Fibroblast of the aortic adventitia (primary cell): ENCODE data around the gene ZNF805. TPM values are rescaled to one million over a fixed set of nuclear protein-coding genes. Genes with fewer than 3 reads are reported as not detected.
"Not testable (repeated sequence)": the region's sequence is repeated elsewhere in the genome, so short reads cannot be mapped to it uniquely, and the experiment has no call there.

Experiments
- DNase-seq: peaks from one replicate; pipeline ENCODE4 v3.0.0-alpha.2; 2010; ENCODE audit warnings: low read depth
- H3K4me3 ChIP-seq: 2 replicates; pipeline ENCODE4 v1.5.1; 2011; ENCODE audit warnings: low read depth, mild to moderate bottlenecking, control low read depth, low read length, moderate library complexity
- CTCF ChIP-seq: IDR thresholded peaks from 2 replicates; pipeline ENCODE4 v1.5.1; 2011; ENCODE audit warnings: mild to moderate bottlenecking, low read length, control low read depth, inconsistent platforms; ENCODE audit not compliant: insufficient read depth
- total RNA-seq: library from RNA; depleted of rRNA; stranded (reverse); fragments of >200 nt; gene quantifications from 2 replicates; pipeline ENCODE4 v1.2.3, GENCODE V29; 2012; ENCODE audit warnings: low replicate concordance

Gene ZNF805
- total RNA-seq, 1 donor: 23.2 TPM

DNA sequence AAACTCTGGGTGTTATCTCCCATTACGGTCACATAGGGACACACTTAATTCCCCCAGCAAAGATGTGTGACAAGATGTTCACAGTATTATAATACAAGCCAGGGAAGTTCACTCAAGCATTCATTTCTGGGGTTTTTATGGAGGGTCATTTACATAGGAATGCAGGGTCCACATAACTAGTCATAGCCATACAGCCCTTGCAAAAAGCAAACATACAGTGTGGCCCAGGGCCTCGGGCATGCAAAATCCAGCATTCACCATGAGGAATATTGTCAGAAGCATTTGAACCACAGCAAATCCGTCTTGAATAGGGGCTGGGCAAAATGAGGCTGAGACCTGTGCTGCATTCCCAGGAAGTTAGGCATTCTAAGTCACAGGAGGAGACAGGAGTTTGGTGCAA is 26.9 kb downstream of the ZNF805 start:
- H3K4me3 ChIP-seq: no peak overlapping the region
- no peak for TF ChIP-seq CTCF
- no peak for DNase-seq

- H3K4me3 ChIP-seq: no peak overlapping the region
- no peak for TF ChIP-seq CTCF
- DNase-seq: peak; percentile 67
These were observed 29.3 kb downstream of the ZNF805 start for GRCh38 chr19:57269515-57270250.

DNA sequence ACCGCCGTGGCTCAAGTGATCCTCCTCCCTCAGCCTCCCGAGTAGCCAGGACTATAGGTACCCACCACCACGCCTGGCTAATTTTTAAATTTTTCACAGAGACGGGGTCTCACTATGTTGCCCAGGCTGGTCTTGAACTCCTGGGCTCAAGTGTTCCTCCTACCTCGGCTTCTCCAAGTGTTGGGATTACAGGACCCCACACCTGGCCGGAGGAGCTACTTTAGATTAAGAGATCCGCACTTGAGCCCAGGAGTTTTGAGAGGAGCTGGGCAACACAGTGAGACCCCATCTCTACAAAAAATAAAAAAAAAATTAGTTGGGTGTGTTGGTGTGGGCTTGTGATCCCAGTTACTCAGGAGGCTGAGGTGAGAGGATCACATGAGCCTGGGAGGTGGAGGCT is 30.8 kb downstream of the ZNF805 start:
- H3K4me3 ChIP-seq: no peak overlapping the region
- no peak for DNase-seq
- TF ChIP-seq CTCF: no peak

- TF ChIP-seq CTCF: no peak
- H3K4me3 ChIP-seq: no peak overlapping the region
These were observed 32.6 kb downstream of the ZNF805 start for GRCh38 chr19:57273014-57273413.

DNA sequence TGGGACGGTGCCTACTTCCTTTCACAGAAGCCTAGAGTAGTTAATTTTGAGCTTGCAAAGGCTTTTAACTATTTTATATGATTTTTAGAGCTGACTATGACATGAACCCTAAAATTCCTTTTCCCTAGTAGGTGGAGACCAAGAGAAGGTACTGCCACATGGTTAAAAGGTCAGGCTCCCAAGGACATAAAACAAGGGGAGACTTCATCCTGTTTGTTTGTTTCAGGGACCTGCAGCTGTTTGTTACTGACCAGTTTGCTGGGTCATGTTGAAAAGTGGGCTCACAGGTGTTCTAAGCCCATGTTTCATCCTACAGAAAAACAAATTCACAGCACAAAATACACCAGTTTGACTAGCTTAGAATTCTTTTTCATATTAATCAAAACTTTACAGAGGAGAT is 36.0 kb downstream of the ZNF805 start:
- H3K4me3 ChIP-seq: no peak overlapping the region
- no peak for TF ChIP-seq CTCF
- DNase-seq: no peak

More at GRCh38 chr19:57273014-57273413, 32.6 kb downstream of the ZNF805 start:
- DNase-seq: no peak

- H3K4me3 ChIP-seq: not testable (repeated sequence)
- DNase-seq: peak; percentile 68
These were observed 38.0 kb downstream of the ZNF805 start for GRCh38 chr19:57278481-57278880.

DNA sequence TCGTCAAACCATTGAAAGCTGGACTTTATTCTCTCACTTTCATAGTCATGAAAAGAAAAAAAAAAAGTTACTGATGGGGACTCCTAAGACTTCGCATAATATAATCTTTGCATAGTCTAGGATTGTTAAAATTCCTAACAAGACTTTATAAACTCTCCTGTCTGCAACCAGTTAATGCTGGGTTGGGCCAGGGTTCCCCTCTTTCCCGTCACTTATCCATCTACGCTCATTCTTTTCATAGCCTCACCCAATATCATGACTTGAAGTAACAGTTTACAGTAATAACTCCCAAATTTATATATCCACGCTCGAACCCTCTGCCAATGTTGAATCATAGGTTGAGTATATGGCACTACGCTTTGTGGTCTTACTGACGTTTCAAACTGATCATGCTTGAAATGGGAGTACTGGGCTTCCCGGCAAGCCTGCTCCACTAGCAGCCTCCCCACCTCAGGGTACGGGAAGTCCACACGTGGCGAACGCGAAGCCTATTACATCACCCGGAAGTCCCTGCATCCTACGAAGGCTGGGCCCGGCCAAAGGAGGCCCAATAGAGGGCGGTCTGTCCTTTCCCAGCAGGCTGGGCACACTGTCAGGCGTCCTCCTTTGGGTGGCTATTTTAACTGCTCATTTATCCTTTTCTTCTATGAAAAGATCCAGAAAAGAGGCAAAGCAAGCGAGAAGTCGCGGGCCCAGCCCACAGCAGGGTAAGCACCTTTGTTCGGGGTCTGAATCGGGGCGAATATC is 39.2 kb downstream of the ZNF805 start:
- DNase-seq: peak; percentile 97
- H3K4me3 ChIP-seq: peak overlapping the region; percentile 96
- TF ChIP-seq CTCF: peak; percentile 32
